A204.1 (cell line): Measurements from ENCODE around the gene DIP2C.
"Not testable (repeated sequence)": the region's sequence is repeated elsewhere in the genome, so short reads cannot be mapped to it uniquely, and the experiment has no call there.

ENCODE experiments used
- FAIRE-seq: peaks from 2 replicates; lab custom pipeline; 2012; peaks lifted over from hg19 to GRCh38; lab: Jason Lieb, UNC

The DIP2C gene

GRCh38 chr10:529468-530230 lies 159.8 kb downstream of the DIP2C start:
- no peak for FAIRE-seq

GRCh38 chr10:528173-529165 lies 161.0 kb downstream of the DIP2C start:
- no peak for FAIRE-seq

- FAIRE-seq, result no peak
Measured at GRCh38 chr10:527416-527815, 162.1 kb downstream of the DIP2C start.

GRCh38 chr10:526651-527312 lies 162.7 kb downstream of the DIP2C start:
- no peak for FAIRE-seq

- no peak for FAIRE-seq
Measured at GRCh38 chr10:525565-526315, 163.7 kb downstream of the DIP2C start.

GRCh38 chr10:523925-524324 lies 165.5 kb downstream of the DIP2C start:
- no peak for FAIRE-seq

- FAIRE-seq, result no peak
Measured at GRCh38 chr10:522350-522749, 167.1 kb downstream of the DIP2C start.

GRCh38 chr10:521261-522250 lies 167.9 kb downstream of the DIP2C start:
- FAIRE-seq, result no peak

GRCh38 chr10:520402-520787 lies 169.1 kb downstream of the DIP2C start:
- no peak for FAIRE-seq

GRCh38 chr10:519716-520401 lies 169.6 kb downstream of the DIP2C start:
- no peak for FAIRE-seq

GRCh38 chr10:519055-519715 lies 170.3 kb downstream of the DIP2C start:
- FAIRE-seq, result no peak

- FAIRE-seq, result no peak
Measured at GRCh38 chr10:517872-518475, 171.5 kb downstream of the DIP2C start.

- no peak for FAIRE-seq
Measured at GRCh38 chr10:517241-517830, 172.1 kb downstream of the DIP2C start.

- FAIRE-seq, result no peak
Measured at GRCh38 chr10:516764-517163, 172.7 kb downstream of the DIP2C start.

- FAIRE-seq, result no peak
Measured at GRCh38 chr10:515674-516073, 173.8 kb downstream of the DIP2C start.

- FAIRE-seq, result no peak
Measured at GRCh38 chr10:514137-514671, 175.3 kb downstream of the DIP2C start.

- no peak for FAIRE-seq
Measured at GRCh38 chr10:513393-513792, 176.1 kb downstream of the DIP2C start.

GRCh38 chr10:512661-513060 lies 176.8 kb downstream of the DIP2C start:
- not testable (repeated sequence) for FAIRE-seq

- no peak for FAIRE-seq
Measured at GRCh38 chr10:511849-512191, 177.6 kb downstream of the DIP2C start.
